ENCODE results near the gene HTD2. TPM values are rescaled to one million over a fixed set of nuclear protein-coding genes. Genes with fewer than 3 reads are reported as not detected.
"Not testable (repeated sequence)": the region's sequence is repeated elsewhere in the genome, so short reads cannot be mapped to it uniquely, and the experiment has no call there.

The HTD2 gene
- total RNA-seq (2014; rRNA removed; shearing (Covaris generic)): 7.3 and 19.6 TPM in 2 replicates

- in situ Hi-C loops (cut with HindIII; ENCODE audit: low sequenced_read_pairs): loop anchor here (10.0 kb wide), 1 partner anchor 111 kb away; no protein-coding TSS in a partner anchor
- peak; percentile 96 for DNase-seq (ENCODE audit: low spot score)
These were observed at the start of gene HTD2, which contains the start of gene RPP14 for GRCh38 chr3:58305882-58306711. Gene HTD2 (plus strand): TSS chr3:58306520. CDS start chr3:58317614, 11,094 bp downstream. Gene RPP14 (plus strand): TSS chr3:58306245. CDS start chr3:58310330, 4,085 bp downstream.

- no peak for DNase-seq (ENCODE audit: low spot score)
- in situ Hi-C loops (cut with HindIII; ENCODE audit: low sequenced_read_pairs): no loop called here
These were observed 47.8 kb upstream of the HTD2 start for GRCh38 chr3:58258392-58259055.

GRCh38 chr3:58260261-58260731 lies 46.0 kb upstream of the HTD2 start:
- in situ Hi-C loops (cut with HindIII; ENCODE audit: low sequenced_read_pairs): no loop called here
- DNase-seq (ENCODE audit: low spot score): peak; percentile 89

GRCh38 chr3:58260733-58261132 lies 45.6 kb upstream of the HTD2 start:
- in situ Hi-C loops (cut with HindIII; ENCODE audit: low sequenced_read_pairs): no loop called here
- DNase-seq (ENCODE audit: low spot score): peak; percentile 86

- no peak for DNase-seq (ENCODE audit: low spot score)
- in situ Hi-C loops (cut with HindIII; ENCODE audit: low sequenced_read_pairs): no loop called here
These were observed 44.2 kb upstream of the HTD2 start for GRCh38 chr3:58261954-58262666.

- in situ Hi-C loops (cut with HindIII; ENCODE audit: low sequenced_read_pairs): no loop called here
- peak; percentile 89 for DNase-seq (ENCODE audit: low spot score)
These were observed 39.7 kb upstream of the HTD2 start for GRCh38 chr3:58266577-58266976.

- in situ Hi-C loops (cut with HindIII; ENCODE audit: low sequenced_read_pairs); DNase-seq (ENCODE audit: low spot score): not testable (repeated sequence)
These were observed 38.8 kb upstream of the HTD2 start for GRCh38 chr3:58267543-58267942.

- in situ Hi-C loops (cut with HindIII; ENCODE audit: low sequenced_read_pairs): no loop called here
- no peak for DNase-seq (ENCODE audit: low spot score)
These were observed 37.0 kb upstream of the HTD2 start for GRCh38 chr3:58269356-58269755.

GRCh38 chr3:58270485-58270884 lies 35.8 kb upstream of the HTD2 start:
- no peak for DNase-seq (ENCODE audit: low spot score)
- in situ Hi-C loops (cut with HindIII; ENCODE audit: low sequenced_read_pairs): no loop called here

- no peak for DNase-seq (ENCODE audit: low spot score)
- in situ Hi-C loops (cut with HindIII; ENCODE audit: low sequenced_read_pairs): no loop called here
These were observed 34.3 kb upstream of the HTD2 start for GRCh38 chr3:58271901-58272501.

- in situ Hi-C loops (cut with HindIII; ENCODE audit: low sequenced_read_pairs): no loop called here
- no peak for DNase-seq (ENCODE audit: low spot score)
These were observed 33.4 kb upstream of the HTD2 start for GRCh38 chr3:58272891-58273290.

GRCh38 chr3:58273362-58273761 lies 33.0 kb upstream of the HTD2 start:
- DNase-seq (ENCODE audit: low spot score); in situ Hi-C loops (cut with HindIII; ENCODE audit: low sequenced_read_pairs): not testable (repeated sequence)

GRCh38 chr3:58274027-58274614 lies 32.2 kb upstream of the HTD2 start:
- in situ Hi-C loops (cut with HindIII; ENCODE audit: low sequenced_read_pairs): no loop called here
- DNase-seq (ENCODE audit: low spot score): no peak

- no peak for DNase-seq (ENCODE audit: low spot score)
- in situ Hi-C loops (cut with HindIII; ENCODE audit: low sequenced_read_pairs): no loop called here
These were observed 25.3 kb upstream of the HTD2 start for GRCh38 chr3:58281069-58281468.

- in situ Hi-C loops (cut with HindIII; ENCODE audit: low sequenced_read_pairs): no loop called here
- DNase-seq (ENCODE audit: low spot score): no peak
These were observed 21.0 kb upstream of the HTD2 start for GRCh38 chr3:58285334-58285733.

GRCh38 chr3:58287354-58287753 lies 19.0 kb upstream of the HTD2 start:
- DNase-seq (ENCODE audit: low spot score): no peak
- in situ Hi-C loops (cut with HindIII; ENCODE audit: low sequenced_read_pairs): no loop called here

GRCh38 chr3:58288011-58288728 lies 18.1 kb upstream of the HTD2 start:
- peak; percentile 94 for DNase-seq (ENCODE audit: low spot score)
- in situ Hi-C loops (cut with HindIII; ENCODE audit: low sequenced_read_pairs): no loop called here

GRCh38 chr3:58288964-58289613 lies 17.2 kb upstream of the HTD2 start:
- in situ Hi-C loops (cut with HindIII; ENCODE audit: low sequenced_read_pairs); DNase-seq (ENCODE audit: low spot score): not testable (repeated sequence)

Measured in G401 (cell line).